H7 (cell line): ENCODE results near the gene MEST. TPM values are rescaled to one million over a fixed set of nuclear protein-coding genes. Genes with fewer than 3 reads are reported as not detected.
"Not testable (repeated sequence)": the region's sequence is repeated elsewhere in the genome, so short reads cannot be mapped to it uniquely, and the experiment has no call there.

ENCODE experiments used
- DNase-seq: peaks from one replicate; pipeline ENCODE4 v3.0.0; 2012
- H3K27me3 ChIP-seq: 2 replicates; pipeline ENCODE4 v1.6.0; 2011; ENCODE audit warnings: mild to moderate bottlenecking, low read length; ENCODE audit not compliant: control insufficient read depth, insufficient read depth
- H3K36me3 ChIP-seq: replicated peaks from 2 replicates; pipeline ENCODE4 v1.5.1; 2011; ENCODE audit warnings: low read length; ENCODE audit not compliant: control insufficient read depth, insufficient read depth
- H3K4me3 ChIP-seq: 2 replicates; pipeline ENCODE4 v1.5.1; 2011; ENCODE audit warnings: low read depth, mild to moderate bottlenecking, control low read depth, low read length, moderate library complexity; ENCODE audit not compliant: insufficient read depth
- total RNA-seq: library from RNA; depleted of rRNA; stranded (reverse); fragments of >200 nt; shearing (Covaris generic); gene quantifications from 2 replicates; pipeline ENCODE4 v1.2.3, GENCODE V29; 2014

Gene MEST
- total RNA-seq, 1 experiment from 2014 or later, result 154 TPM

DNA sequence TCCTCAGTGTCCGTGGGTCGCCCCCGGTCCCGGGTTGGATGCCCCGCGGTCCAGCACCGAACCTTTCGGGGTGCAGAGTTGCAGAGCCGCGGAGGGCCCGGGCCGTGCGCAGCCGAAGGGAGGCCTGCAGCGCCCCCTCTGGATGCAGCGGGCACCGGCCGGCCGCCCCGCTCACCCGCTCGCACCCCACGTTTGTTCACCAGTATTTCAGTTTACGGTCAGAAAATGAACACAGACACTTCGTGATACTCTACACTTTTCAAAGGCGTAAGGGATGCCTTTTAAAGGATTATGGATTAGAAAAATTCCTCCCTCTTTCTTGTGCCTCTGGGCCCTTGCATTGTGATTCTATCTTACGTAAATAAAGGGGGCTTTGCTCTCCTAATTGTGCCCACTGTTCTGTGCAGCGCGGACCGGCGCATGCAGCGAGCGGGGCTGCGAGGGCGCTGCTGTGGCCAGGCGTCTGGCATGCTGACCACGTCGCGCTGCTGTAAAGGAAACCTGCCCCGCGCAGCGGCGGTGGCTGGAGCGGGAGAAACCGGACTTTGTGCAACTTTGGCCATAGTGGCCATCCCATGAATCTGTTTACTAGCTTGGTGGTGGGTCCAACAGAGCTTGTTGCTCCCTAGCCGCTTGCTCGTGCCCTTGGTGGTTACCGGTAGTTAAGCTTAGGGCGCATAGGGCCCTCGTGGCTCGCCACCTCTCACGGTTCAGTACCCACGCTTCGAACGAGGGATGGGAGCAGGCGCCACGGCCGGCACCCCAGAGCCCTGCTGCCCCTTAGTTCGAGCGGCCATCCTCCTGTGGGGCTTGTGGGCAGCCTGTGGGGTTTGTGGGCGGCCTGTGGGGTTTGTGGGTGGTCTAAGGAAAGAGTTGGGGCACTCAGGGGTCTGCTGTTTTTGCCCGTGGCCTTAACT lies 739 bp upstream of the MEST start:
- DNase-seq, result peak; percentile 88
- no peaks in the 10 kb centered on the region for H3K36me3 ChIP-seq
- H3K4me3 ChIP-seq, result peak overlapping the region; percentile 46
- peaks cover 11% of the 10 kb centered on the region for H3K27me3 ChIP-seq

DNA sequence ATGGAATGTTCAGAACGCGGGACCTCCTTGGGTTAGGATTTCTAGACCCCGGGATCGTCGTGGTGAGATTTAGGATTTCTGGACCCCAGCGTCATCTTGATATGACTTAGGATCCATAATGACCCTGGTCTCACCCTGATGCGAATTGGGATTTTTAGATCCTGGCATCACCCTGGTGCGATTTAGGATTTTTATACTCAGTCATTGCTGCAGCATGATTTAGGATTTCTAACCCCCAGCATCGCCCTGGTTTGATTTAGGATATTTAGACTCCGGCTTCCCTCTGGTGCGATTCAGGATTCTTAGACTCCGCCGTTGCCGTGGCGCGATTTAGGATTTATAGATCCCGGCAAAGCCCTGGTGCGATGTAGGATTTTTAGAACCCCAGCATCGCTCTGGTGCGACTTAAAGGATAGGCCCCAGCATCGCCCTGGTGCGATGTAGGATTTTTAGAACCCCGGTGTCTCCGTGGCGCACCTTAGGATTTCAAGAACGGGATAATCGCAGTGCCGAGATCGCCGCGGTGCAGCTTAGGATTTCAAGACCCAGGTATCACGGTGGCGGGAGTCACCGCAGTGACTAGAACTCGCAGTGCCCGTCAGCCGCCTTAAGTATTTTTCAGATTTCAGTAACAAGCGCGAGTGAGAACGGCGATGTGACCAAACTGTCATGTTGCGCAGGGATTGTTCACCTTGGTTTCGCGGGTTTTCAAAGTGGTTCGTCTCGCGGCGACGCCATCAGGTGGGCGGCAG lies 814 bp downstream of the MEST start:
- Histone ChIP-seq H3K27me3 (peaks cover 11% of the 10 kb centered on the region), H3K4me3 (peak overlapping the region; percentile 46), H3K36me3 (peaks cover 2% of the 10 kb centered on the region)
- peak; percentile 20 for DNase-seq

GRCh38 chr7:130493275-130493873 lies 1.5 kb downstream of the MEST start:
- H3K36me3 ChIP-seq, result peaks cover 7% of the 10 kb centered on the region
- peaks cover 11% of the 10 kb centered on the region for H3K27me3 ChIP-seq
- peak overlapping the region; percentile 46 for H3K4me3 ChIP-seq
- peak; percentile 63 for DNase-seq

- Histone ChIP-seq H3K4me3 (no peak overlapping the region), H3K27me3 (peaks cover 11% of the 10 kb centered on the region), H3K36me3 (peaks cover 15% of the 10 kb centered on the region)
- DNase-seq, result no peak
These were observed 2.6 kb downstream of the MEST start for GRCh38 chr7:130494431-130494858.

- Histone ChIP-seq H3K36me3 (peaks cover 30% of the 10 kb centered on the region), H3K27me3 (no peaks in the 10 kb centered on the region), H3K4me3 (no peak overlapping the region)
- no peak for DNase-seq
These were observed 8.6 kb downstream of the MEST start for GRCh38 chr7:130500463-130500862.

GRCh38 chr7:130500910-130501309 lies 9.0 kb downstream of the MEST start:
- DNase-seq, result no peak
- Histone ChIP-seq H3K27me3 (no peaks in the 10 kb centered on the region), H3K4me3 (no peak overlapping the region), H3K36me3 (peaks cover 33% of the 10 kb centered on the region)

DNA sequence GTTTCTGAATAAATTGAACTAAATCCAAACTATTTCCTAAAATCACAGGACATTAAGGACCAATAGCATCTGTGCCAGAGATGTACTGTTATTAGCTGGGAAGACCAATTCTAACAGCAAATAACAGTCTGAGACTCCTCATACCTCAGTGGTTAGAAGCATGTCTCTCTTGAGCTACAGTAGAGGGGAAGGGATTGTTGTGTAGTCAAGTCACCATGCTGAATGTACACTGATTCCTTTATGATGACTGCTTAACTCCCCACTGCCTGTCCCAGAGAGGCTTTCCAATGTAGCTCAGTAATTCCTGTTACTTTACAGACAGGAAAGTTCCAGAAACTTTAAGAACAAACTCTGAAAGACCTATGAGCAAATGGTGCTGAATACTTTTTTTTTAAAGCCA lies 13.9 kb downstream of the MEST start:
- Histone ChIP-seq H3K4me3 (no peak overlapping the region), H3K36me3 (peaks cover 25% of the 10 kb centered on the region), H3K27me3 (no peaks in the 10 kb centered on the region)
- no peak for DNase-seq

DNA sequence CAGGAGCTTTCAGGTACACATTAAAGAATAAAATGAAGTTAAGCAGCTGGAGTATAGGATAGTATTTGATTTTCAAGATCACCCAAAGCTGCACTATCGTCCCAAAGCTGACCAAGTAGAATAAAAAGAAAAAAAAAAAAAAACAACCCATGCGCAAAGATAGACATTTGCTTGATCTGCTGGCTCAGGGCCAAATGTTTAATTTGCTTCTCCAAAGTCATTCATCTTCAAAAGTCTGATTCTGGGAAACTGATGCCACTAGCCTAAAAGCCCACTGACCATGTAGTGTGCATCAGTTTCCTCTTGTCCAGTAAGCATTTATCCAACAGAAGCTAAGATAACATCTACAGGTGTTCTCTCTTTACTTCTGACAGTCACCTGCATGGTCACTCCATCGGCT lies 14.5 kb downstream of the MEST start:
- Histone ChIP-seq H3K27me3 (no peaks in the 10 kb centered on the region), H3K36me3 (peaks cover 25% of the 10 kb centered on the region), H3K4me3 (no peak overlapping the region)
- no peak for DNase-seq

DNA sequence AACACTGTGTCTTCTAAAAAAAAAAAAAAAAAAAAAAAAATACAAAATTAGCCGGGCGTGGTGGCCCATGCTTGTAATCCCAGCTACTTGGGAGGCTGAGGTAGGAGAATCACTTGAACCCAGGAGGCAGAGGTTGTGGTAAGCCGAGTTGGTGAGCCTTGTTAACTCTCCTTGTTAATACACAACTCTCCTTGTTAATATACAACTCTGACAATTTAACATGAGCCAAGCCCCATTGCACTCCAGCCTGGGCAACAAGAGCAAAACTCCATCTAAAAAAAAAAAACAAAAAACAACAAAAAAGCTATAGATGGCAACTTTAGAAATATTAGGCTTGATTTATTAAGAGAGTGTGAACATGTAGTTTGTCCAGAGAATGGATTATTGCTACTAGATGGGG lies 20.2 kb downstream of the MEST start:
- H3K27me3 ChIP-seq, H3K36me3 ChIP-seq, H3K4me3 ChIP-seq, DNase-seq: not testable (repeated sequence)

DNA sequence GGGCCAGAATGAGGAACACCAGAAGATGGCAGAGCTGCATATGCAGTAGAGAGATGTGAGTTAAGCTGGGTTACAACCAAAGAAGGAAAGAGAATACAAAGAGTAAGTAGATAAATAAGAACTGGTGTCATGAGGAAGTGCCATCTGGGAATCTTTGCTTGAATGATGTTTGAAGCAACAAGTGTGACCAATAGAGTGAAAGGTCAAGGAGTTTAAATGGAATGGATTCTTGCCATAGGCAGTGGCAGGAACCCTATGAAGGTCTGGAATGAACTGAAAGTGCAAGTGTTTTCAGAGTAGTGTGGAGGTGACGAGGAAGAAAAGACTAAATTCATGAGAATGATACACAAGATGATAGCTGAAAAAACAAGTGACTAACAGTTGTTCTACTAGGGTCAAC lies 21.6 kb downstream of the MEST start:
- Histone ChIP-seq H3K36me3 (peaks cover under 1% of the 10 kb centered on the region), H3K4me3 (no peak overlapping the region), H3K27me3 (no peaks in the 10 kb centered on the region)
- no peak for DNase-seq

DNA sequence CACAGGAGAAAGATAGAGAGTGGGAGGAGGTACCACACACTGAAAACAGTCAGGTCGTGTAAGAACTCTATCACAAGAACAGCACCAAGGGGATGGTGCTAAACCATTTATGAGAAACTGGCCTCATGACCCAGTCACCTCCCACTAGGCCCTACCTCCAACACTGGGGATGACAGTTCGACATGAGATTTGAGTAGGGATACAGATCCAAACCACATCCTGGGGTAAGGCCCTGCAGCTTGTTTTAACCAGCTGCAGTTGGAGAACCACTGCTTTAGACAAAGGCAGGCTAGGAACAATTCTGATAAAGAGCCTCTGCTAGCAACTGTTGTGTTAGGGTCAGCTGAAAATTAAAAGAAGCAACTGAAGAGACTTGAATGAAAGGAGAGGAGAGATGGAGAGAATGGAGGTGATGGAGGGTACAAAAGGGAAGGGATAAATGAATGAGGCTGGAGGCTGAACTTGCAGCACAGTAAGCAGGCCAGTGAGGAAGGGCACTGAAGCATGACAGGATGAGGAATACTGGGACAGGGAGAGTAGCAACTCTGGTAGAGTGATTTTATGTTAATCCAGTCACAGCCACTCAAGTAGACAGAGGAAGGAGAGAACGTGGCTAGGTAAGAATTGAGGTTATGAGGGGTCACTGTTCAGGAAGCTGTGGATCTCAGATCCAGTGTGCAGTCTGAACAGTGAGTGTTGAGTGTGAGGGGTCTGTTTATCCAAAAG lies 23.6 kb downstream of the MEST start:
- Histone ChIP-seq H3K4me3 (no peak overlapping the region), H3K27me3 (no peaks in the 10 kb centered on the region), H3K36me3 (no peaks in the 10 kb centered on the region; the same call in none of the 2 replicates)
- no peak for DNase-seq

- Histone ChIP-seq H3K4me3 (no peak overlapping the region), H3K27me3 (no peaks in the 10 kb centered on the region), H3K36me3 (no peaks in the 10 kb centered on the region; the same call in 1 of the 2 replicates)
- DNase-seq, result no peak
These were observed 29.5 kb downstream of the MEST start for GRCh38 chr7:130521258-130521951.

- DNase-seq, H3K36me3 ChIP-seq, H3K4me3 ChIP-seq: not testable (repeated sequence)
These were observed 31.7 kb downstream of the MEST start for GRCh38 chr7:130523519-130524125.

More at GRCh38 chr7:130523519-130524125, 31.7 kb downstream of the MEST start:
- H3K27me3 ChIP-seq, result not testable (repeated sequence)
